Stimulated activated CD4-positive, alpha-beta T cell treated with anti-CD3 and anti-CD28 coated beads, Interleukin-15, amount 100 ng/mL, for 48 hours (primary cell): ENCODE data around the gene C2CD4C.
"Not testable (repeated sequence)": the region's sequence is repeated elsewhere in the genome, so short reads cannot be mapped to it uniquely, and the experiment has no call there.

Experiments used
- DNase-seq, 2 donors: peaks; one replicate each; pipeline ENCODE4 v3.0.0-alpha.2; 2020; ENCODE audit warnings: low read depth in 2 of 2

Gene C2CD4C

GRCh38 chr19:416416-416815 lies 7.5 kb upstream of the C2CD4C start:
- no peak for DNase-seq

- DNase-seq, result no peak
Observed at GRCh38 chr19:415292-415691, 6.3 kb upstream of the C2CD4C start.

GRCh38 chr19:413756-414420 lies 4.9 kb upstream of the C2CD4C start:
- no peak for DNase-seq

GRCh38 chr19:412356-413355 lies 3.7 kb upstream of the C2CD4C start:
- DNase-seq, result no peak

GRCh38 chr19:411723-412355 lies 2.9 kb upstream of the C2CD4C start:
- no peak for DNase-seq

GRCh38 chr19:411121-411722 lies 2.3 kb upstream of the C2CD4C start:
- DNase-seq, result not testable (repeated sequence)

GRCh38 chr19:410243-410781 lies 1.4 kb upstream of the C2CD4C start:
- no peak for DNase-seq

GRCh38 chr19:409516-410242 lies 732 bp upstream of the C2CD4C start:
- no peak for DNase-seq

- DNase-seq, result no peak
Observed at GRCh38 chr19:408441-408901, 476 bp downstream of the C2CD4C start.

GRCh38 chr19:407511-408440 lies 1.2 kb downstream of the C2CD4C start:
- DNase-seq, result no peak

- no peak for DNase-seq
Observed at GRCh38 chr19:406971-407510, 1.9 kb downstream of the C2CD4C start.

- DNase-seq, result no peak
Observed at GRCh38 chr19:406135-406781, 2.7 kb downstream of the C2CD4C start.

- no peak for DNase-seq
Observed at GRCh38 chr19:405121-405965, 3.6 kb downstream of the C2CD4C start.

GRCh38 chr19:403221-404027 lies 5.5 kb downstream of the C2CD4C start:
- DNase-seq, result no peak

- no peak for DNase-seq
Observed at GRCh38 chr19:402786-403185, 6.2 kb downstream of the C2CD4C start.

- DNase-seq, result no peak
Observed at GRCh38 chr19:401866-402511, 7.0 kb downstream of the C2CD4C start.
